Mammary epithelial cell (primary cell): ENCODE results near the gene CDK15.

Source experiments
- CTCF ChIP-seq, 2 donors: IDR thresholded peaks in 1 of 2; conservative IDR thresholded peaks in 1 of 2; 2 replicates each; pipeline ENCODE4 v1.5.1; 2011 to 2012; ENCODE audit warnings: inconsistent platforms in 2 of 2, low read length in 2 of 2, mild to moderate bottlenecking in 2 of 2, control low read depth in 1 of 2, low read depth in 1 of 2; ENCODE audit not compliant: insufficient read depth in 1 of 2; ENCODE audit errors: extremely low read depth in 1 of 2
- EZH2 ChIP-seq: IDR thresholded peaks from 2 replicates; pipeline ENCODE4 v1.6.1; 2012; ENCODE audit warnings: low read length, inconsistent platforms, borderline replicate concordance

- no peak for TF ChIP-seq CTCF (conservative IDR thresholded peaks at IDR 0.05 in 1 of 2, IDR thresholded peaks at IDR 0.05 in 1 of 2; ENCODE audit: extremely low read depth in 1 of 2, insufficient read depth in 1 of 2, low read depth in 1 of 2, low read length in 2 of 2)
- no peak for TF ChIP-seq EZH2
Measured at GRCh38 chr2:201872591-201872990, 66.3 kb downstream of the CDK15 start.
